ENCODE results near the gene RASA3.
A peak's percentile ranks its signal among the peaks of the same experiment; 100 is the strongest.
"Not testable (repeated sequence)": the region's sequence is repeated elsewhere in the genome, so short reads cannot be mapped to it uniquely, and the experiment has no call there.

Gene RASA3

DNA sequence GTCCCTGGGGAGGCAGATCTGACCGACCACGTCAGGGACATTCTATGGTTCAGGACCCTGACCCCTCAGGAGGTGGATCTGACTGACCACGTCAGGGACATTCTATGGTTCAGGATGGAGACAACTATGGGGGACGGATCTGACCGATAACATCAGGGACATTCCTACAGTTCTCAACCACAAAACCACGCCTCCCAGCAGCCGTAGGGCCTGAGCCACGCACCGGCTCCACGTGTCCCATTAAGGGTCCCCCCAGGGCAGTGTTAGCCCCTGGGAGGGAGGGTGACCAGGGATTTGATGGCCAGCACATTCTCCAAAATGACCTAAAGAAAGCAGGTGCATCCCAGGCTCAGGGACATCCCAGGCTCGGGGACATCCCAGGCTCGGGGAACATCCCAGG lies 109.5 kb downstream of the RASA3 start:
- no peaks in the 10 kb centered on the region for H3K9me3 ChIP-seq (replicated peaks in 1 of 11)
- H3K27ac ChIP-seq: peak overlapping the region in 1 of 11 experiments; percentile 63; a peak in 1 of 22 replicates
- H4K20me1 ChIP-seq: peaks cover 27 to 87% (median 42%) of the 10 kb centered on the region in 11 experiments; a peak in 20 of 22 replicates
- no peak overlapping the region for H3K4me3 ChIP-seq
- TF ChIP-seq Cebpa-rat (IDR thresholded peaks at IDR 0.05): no peak
- H3K4me2 ChIP-seq: peak overlapping the region in 6 of 11 experiments; percentile 14 to 78 (median 20); a peak in 10 of 22 replicates
- peak overlapping the region in 3 of 11 experiments; percentile 19 to 29 (median 23); a peak in 2 of 22 replicates for H3K9ac ChIP-seq
- H3K4me1 ChIP-seq: peaks cover 25 to 68% (median 63%) of the 10 kb centered on the region in 10 experiments
- no peaks in the 10 kb centered on the region for H3K27me3 ChIP-seq
- peaks cover 77 to 93% (median 83%) of the 10 kb centered on the region in 11 experiments for H3K36me3 ChIP-seq

DNA sequence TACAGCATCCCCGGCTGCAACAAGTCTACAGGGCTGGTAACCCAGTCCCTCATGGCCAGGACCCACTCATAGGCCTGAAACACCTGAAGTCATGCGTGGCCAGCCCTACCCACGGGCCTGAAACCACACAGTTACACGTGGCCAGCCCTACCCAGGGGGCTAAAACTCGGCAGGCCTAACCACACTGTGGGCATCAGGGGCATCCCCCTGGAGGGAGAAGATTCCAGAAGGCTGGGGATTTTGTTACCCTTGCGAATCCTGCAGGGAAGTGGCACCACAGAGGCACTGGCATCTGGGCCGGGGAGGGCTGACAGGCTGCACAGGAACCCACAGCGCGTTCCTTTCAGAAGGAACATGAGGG lies 110.1 kb downstream of the RASA3 start:
- peaks cover 23 to 89% (median 37%) of the 10 kb centered on the region in 11 experiments; a peak in 20 of 22 replicates for H4K20me1 ChIP-seq
- no peaks in the 10 kb centered on the region for H3K27me3 ChIP-seq
- TF ChIP-seq Cebpa-rat (IDR thresholded peaks at IDR 0.05): no peak
- peaks cover 77 to 93% (median 84%) of the 10 kb centered on the region in 11 experiments for H3K36me3 ChIP-seq
- H3K4me3 ChIP-seq: no peak overlapping the region
- H3K9ac ChIP-seq: peak overlapping the region in 3 of 11 experiments; percentile 19 to 33 (median 29); a peak in 3 of 22 replicates
- no peaks in the 10 kb centered on the region for H3K9me3 ChIP-seq (replicated peaks in 1 of 11)
- peaks cover 25 to 68% (median 57%) of the 10 kb centered on the region in 10 experiments for H3K4me1 ChIP-seq
- H3K27ac ChIP-seq: peak overlapping the region in 3 of 11 experiments; percentile 2 to 63 (median 28); a peak in 2 of 22 replicates
- H3K4me2 ChIP-seq: peak overlapping the region in 5 of 11 experiments; percentile 14 to 29 (median 22); a peak in 5 of 22 replicates

GRCh38 chr13:114021464-114022308 lies 110.7 kb downstream of the RASA3 start:
- H3K9ac ChIP-seq: peak overlapping the region in 2 of 11 experiments; percentile 19 to 33; a peak in 2 of 22 replicates
- H3K4me2 ChIP-seq: peak overlapping the region in 4 of 11 experiments; percentile 16 to 29 (median 24); a peak in 3 of 22 replicates
- no peaks in the 10 kb centered on the region for H3K9me3 ChIP-seq (replicated peaks in 1 of 11)
- H4K20me1 ChIP-seq: peaks cover 17 to 91% (median 34%) of the 10 kb centered on the region in 11 experiments; a peak in 20 of 22 replicates
- H3K36me3 ChIP-seq: peaks cover 77 to 93% (median 84%) of the 10 kb centered on the region in 11 experiments
- peaks cover 25 to 63% (median 53%) of the 10 kb centered on the region in 10 experiments for H3K4me1 ChIP-seq
- TF ChIP-seq Cebpa-rat (IDR thresholded peaks at IDR 0.05): no peak
- H3K27ac ChIP-seq: peak overlapping the region in 3 of 11 experiments; percentile 2 to 63 (median 28); a peak in 2 of 22 replicates
- no peak overlapping the region for H3K4me3 ChIP-seq
- no peaks in the 10 kb centered on the region for H3K27me3 ChIP-seq

- no peak overlapping the region for H3K9ac ChIP-seq
- H3K27me3 ChIP-seq: no peaks in the 10 kb centered on the region
- H3K9me3 ChIP-seq (replicated peaks in 1 of 11): no peaks in the 10 kb centered on the region
- H3K36me3 ChIP-seq: peaks cover 81 to 94% (median 85%) of the 10 kb centered on the region in 11 experiments
- H3K4me2 ChIP-seq: no peak overlapping the region
- peaks cover 10 to 91% (median 26%) of the 10 kb centered on the region in 11 experiments; a peak in 19 of 22 replicates for H4K20me1 ChIP-seq
- peaks cover 18 to 55% (median 45%) of the 10 kb centered on the region in 10 experiments for H3K4me1 ChIP-seq
- no peak overlapping the region for H3K4me3 ChIP-seq
- no peak for TF ChIP-seq Cebpa-rat (IDR thresholded peaks at IDR 0.05)
- H3K27ac ChIP-seq: no peak overlapping the region
Observed at GRCh38 chr13:114020750-114021463, 111.5 kb downstream of the RASA3 start.

DNA sequence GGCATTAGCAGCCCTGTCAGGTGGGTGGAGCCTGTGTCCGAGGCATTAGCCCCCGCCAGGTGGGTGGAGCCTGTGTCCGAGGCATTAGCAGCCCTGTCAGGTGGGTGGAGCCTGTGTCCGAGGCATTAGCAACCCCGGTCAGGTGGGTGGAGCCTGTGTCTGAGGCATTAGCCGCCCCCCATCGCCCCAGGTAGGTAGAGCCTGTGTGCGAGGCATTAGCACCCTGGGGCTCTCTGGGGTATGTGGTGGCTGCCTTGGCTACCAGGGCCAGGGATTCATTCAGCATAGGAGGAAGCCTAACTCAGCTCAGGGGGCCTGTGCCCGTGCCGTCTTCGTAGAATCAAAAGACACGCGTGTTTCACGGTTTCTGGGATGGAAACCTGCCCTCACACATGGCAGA lies 112.3 kb downstream of the RASA3 start:
- H3K9ac ChIP-seq; H3K4me3 ChIP-seq; H3K27ac ChIP-seq; H3K9me3 ChIP-seq (replicated peaks in 1 of 11); H3K27me3 ChIP-seq; H3K4me2 ChIP-seq: not testable (repeated sequence)
- Histone ChIP-seq H4K20me1 (peaks cover 2 to 88% (median 18%) of the 10 kb centered on the region in 11 experiments; a peak in 16 of 22 replicates), H3K4me1 (peaks cover 10 to 47% (median 37%) of the 10 kb centered on the region in 10 experiments), H3K36me3 (peaks cover 89 to 97% (median 93%) of the 10 kb centered on the region in 11 experiments)

GRCh38 chr13:114019367-114019766 lies 113.1 kb downstream of the RASA3 start:
- H3K27ac ChIP-seq: no peak overlapping the region
- H3K4me1 ChIP-seq: peaks cover 3 to 40% (median 30%) of the 10 kb centered on the region in 10 experiments
- no peak overlapping the region for H3K4me3 ChIP-seq
- peaks cover 91 to 98% (median 96%) of the 10 kb centered on the region in 11 experiments for H3K36me3 ChIP-seq
- H4K20me1 ChIP-seq: peaks cover 0 to 81% (median 13%) of the 10 kb centered on the region in 11 experiments; a peak in 12 of 22 replicates
- no peak overlapping the region for H3K4me2 ChIP-seq
- no peak for TF ChIP-seq Cebpa-rat (IDR thresholded peaks at IDR 0.05)
- no peaks in the 10 kb centered on the region for H3K9me3 ChIP-seq (replicated peaks in 1 of 11)
- no peaks in the 10 kb centered on the region for H3K27me3 ChIP-seq
- no peak overlapping the region for H3K9ac ChIP-seq

GRCh38 chr13:114018461-114019055 lies 113.9 kb downstream of the RASA3 start:
- no peaks in the 10 kb centered on the region for H3K9me3 ChIP-seq (replicated peaks in 1 of 11)
- peaks cover 0 to 73% (median 11%) of the 10 kb centered on the region in 11 experiments; a peak in 12 of 22 replicates for H4K20me1 ChIP-seq
- H3K4me1 ChIP-seq: peaks cover 0 to 31% (median 22%) of the 10 kb centered on the region in 10 experiments; a peak in 16 of 20 replicates
- H3K27ac ChIP-seq: no peak overlapping the region
- TF ChIP-seq Cebpa-rat (IDR thresholded peaks at IDR 0.05): no peak
- H3K4me3 ChIP-seq: no peak overlapping the region
- H3K4me2 ChIP-seq: peak overlapping the region in 2 of 11 experiments; percentile 15 to 18; a peak in 1 of 22 replicates
- peaks cover 87 to 96% (median 92%) of the 10 kb centered on the region in 11 experiments for H3K36me3 ChIP-seq
- H3K9ac ChIP-seq: 0 out of 22 replicates have a peak overlapping the region, but pooled peaks of 1 of the 11 experiments have one; percentile 10
- H3K27me3 ChIP-seq: no peaks in the 10 kb centered on the region

GRCh38 chr13:114017966-114018365 lies 114.5 kb downstream of the RASA3 start:
- Histone ChIP-seq H3K27me3 (no peaks in the 10 kb centered on the region), H3K9ac (0 out of 22 replicates have a peak overlapping the region, but pooled peaks of 2 of the 11 experiments have one; percentile 10 to 22), H3K9me3 (replicated peaks in 1 of 11) (no peaks in the 10 kb centered on the region), H3K27ac (0 out of 22 replicates have a peak overlapping the region, but pooled peaks of 1 of the 11 experiments have one; percentile 30), H3K4me1 (peaks cover 0 to 26% (median 16%) of the 10 kb centered on the region in 10 experiments; a peak in 13 of 20 replicates), H4K20me1 (peaks cover 0 to 69% (median 11%) of the 10 kb centered on the region in 11 experiments; a peak in 11 of 22 replicates), H3K4me2 (peak overlapping the region in 4 of 11 experiments; percentile 14 to 26 (median 16); a peak in 3 of 22 replicates), H3K4me3 (no peak overlapping the region), H3K36me3 (peaks cover 85 to 96% (median 90%) of the 10 kb centered on the region in 11 experiments)
- no peak for TF ChIP-seq Cebpa-rat (IDR thresholded peaks at IDR 0.05)

Data from BLaER1 treated with 17β-estradiol and CSF1 and Interleukin-3, amounts not matched to agents 10 nM and 100 nM (cell line).